GM19438 (cell line): Measurements from ENCODE around the gene SMURF1.
"Not testable (repeated sequence)": the region's sequence is repeated elsewhere in the genome, so short reads cannot be mapped to it uniquely, and the experiment has no call there.

Experiments used
- ATAC-seq: cut with Tn5 transposase; IDR thresholded peaks from one replicate; pipeline ENCODE4 v1.9.1; 2021; ENCODE audit warnings: low read depth; ENCODE audit not compliant: unreplicated experiment

The SMURF1 gene

GRCh38 chr7:99123571-99124033 lies 20.3 kb downstream of the SMURF1 start:
- ATAC-seq, result no peak

- ATAC-seq, result no peak
Measured at GRCh38 chr7:99122762-99123161, 21.1 kb downstream of the SMURF1 start.

GRCh38 chr7:99121496-99122021 lies 22.3 kb downstream of the SMURF1 start:
- ATAC-seq, result no peak

GRCh38 chr7:99120916-99121315 lies 23.0 kb downstream of the SMURF1 start:
- ATAC-seq, result no peak

- no peak for ATAC-seq
Measured at GRCh38 chr7:99120501-99120900, 23.4 kb downstream of the SMURF1 start.

- ATAC-seq, result no peak
Measured at GRCh38 chr7:99118077-99118476, 25.8 kb downstream of the SMURF1 start.

- ATAC-seq, result no peak
Measured at GRCh38 chr7:99116144-99116543, 27.8 kb downstream of the SMURF1 start.

GRCh38 chr7:99115379-99115778 lies 28.5 kb downstream of the SMURF1 start:
- ATAC-seq, result no peak

GRCh38 chr7:99112979-99113378 lies 30.9 kb downstream of the SMURF1 start:
- no peak for ATAC-seq

GRCh38 chr7:99112097-99112496 lies 31.8 kb downstream of the SMURF1 start:
- ATAC-seq, result peak; percentile 98

- ATAC-seq, result peak; percentile 30
Measured at GRCh38 chr7:99111591-99111990, 32.3 kb downstream of the SMURF1 start.

- ATAC-seq, result no peak
Measured at GRCh38 chr7:99109108-99110051, 34.5 kb downstream of the SMURF1 start.

GRCh38 chr7:99108613-99109012 lies 35.3 kb downstream of the SMURF1 start:
- no peak for ATAC-seq

- ATAC-seq, result no peak
Measured at GRCh38 chr7:99106821-99107241, 37.1 kb downstream of the SMURF1 start.

GRCh38 chr7:99106411-99106810 lies 37.5 kb downstream of the SMURF1 start:
- no peak for ATAC-seq

- no peak for ATAC-seq
Measured at GRCh38 chr7:99105756-99106155, 38.2 kb downstream of the SMURF1 start.

GRCh38 chr7:99104631-99105030 lies 39.3 kb downstream of the SMURF1 start:
- no peak for ATAC-seq

GRCh38 chr7:99103836-99104235 lies 40.1 kb downstream of the SMURF1 start:
- ATAC-seq, result not testable (repeated sequence)

- ATAC-seq, result no peak
Measured at GRCh38 chr7:99102809-99103690, 40.9 kb downstream of the SMURF1 start.

GRCh38 chr7:99102361-99102760 lies 41.5 kb downstream of the SMURF1 start:
- no peak for ATAC-seq

GRCh38 chr7:99101516-99101915 lies 42.4 kb downstream of the SMURF1 start:
- ATAC-seq, result not testable (repeated sequence)
